ENCODE results near the gene SLC19A1.

Gene SLC19A1

GRCh38 chr21:45490049-45490731, 52.0 kb downstream of the SLC19A1 start:
- ChIA-PET POLR2A (no interaction called here), CTCF (no interaction called here)
- no peak for TF ChIP-seq CTCF (IDR thresholded peaks at IDR 0.05; ENCODE audit: control extremely low read depth, extremely low read depth, low read depth, missing control alignments)
- DNase-seq (ENCODE audit: extremely low spot score): no peak

DNA sequence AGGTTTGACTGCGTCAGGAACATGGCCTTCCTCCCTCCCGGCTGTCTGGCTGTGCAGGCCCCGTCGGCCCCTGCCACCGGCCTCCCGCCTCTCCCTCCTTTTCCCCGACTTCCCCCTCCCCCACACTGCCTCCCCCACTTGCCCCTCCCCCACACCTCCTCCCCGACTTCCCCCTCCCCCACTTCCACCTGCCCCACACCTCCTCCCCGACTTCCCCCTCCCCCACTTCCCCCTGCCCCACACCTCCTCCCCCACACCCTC, 52.6 kb downstream of the SLC19A1 start:
- TF ChIP-seq CTCF (IDR thresholded peaks at IDR 0.05; ENCODE audit: control extremely low read depth, extremely low read depth, low read depth, missing control alignments): no peak
- ChIA-PET CTCF (no interaction called here), POLR2A (no interaction called here)
- DNase-seq (ENCODE audit: extremely low spot score): no peak

DNA sequence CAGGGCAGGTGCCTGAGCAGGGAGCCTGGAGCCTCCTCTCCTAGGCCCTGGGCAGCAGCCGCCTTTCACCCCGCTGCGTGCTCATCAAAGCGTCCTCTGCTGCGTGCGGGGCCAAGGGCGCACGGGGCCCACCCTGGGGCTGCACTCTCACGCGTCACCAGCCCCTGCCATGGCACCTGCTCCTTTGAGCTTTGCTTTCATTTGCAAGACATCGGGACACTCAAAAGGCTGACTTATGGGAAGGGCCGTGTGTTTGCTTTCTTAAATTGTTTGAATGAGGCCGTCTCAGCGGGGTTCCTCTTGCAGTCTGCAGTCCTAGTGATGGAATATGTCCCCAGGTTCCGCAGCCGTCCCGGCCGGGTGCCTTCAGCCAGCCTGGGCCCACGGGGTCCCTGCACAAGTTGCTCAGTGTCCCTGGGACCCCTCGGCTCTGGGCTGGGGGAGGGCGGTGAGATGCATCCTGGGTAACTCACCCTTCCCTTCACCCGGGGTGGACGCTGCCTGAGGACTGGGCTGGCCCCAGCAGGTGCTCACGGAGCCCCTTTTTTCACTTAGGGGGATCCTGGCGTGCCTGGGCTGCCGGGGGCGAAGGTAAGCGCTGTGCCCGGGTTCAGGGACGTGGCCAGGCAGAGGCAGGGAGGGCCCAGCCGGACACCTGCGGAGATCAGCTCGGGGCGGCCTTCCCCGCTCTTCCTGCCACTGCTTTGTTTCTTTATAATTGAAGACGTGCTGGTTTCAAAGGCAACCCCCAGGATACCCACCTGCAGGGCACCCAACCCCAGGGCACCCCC, 53.1 kb downstream of the SLC19A1 start:
- ChIA-PET POLR2A (no interaction called here), CTCF (no interaction called here)
- no peak for TF ChIP-seq CTCF (IDR thresholded peaks at IDR 0.05; ENCODE audit: control extremely low read depth, extremely low read depth, low read depth, missing control alignments)
- no peak for DNase-seq (ENCODE audit: extremely low spot score)

DNA sequence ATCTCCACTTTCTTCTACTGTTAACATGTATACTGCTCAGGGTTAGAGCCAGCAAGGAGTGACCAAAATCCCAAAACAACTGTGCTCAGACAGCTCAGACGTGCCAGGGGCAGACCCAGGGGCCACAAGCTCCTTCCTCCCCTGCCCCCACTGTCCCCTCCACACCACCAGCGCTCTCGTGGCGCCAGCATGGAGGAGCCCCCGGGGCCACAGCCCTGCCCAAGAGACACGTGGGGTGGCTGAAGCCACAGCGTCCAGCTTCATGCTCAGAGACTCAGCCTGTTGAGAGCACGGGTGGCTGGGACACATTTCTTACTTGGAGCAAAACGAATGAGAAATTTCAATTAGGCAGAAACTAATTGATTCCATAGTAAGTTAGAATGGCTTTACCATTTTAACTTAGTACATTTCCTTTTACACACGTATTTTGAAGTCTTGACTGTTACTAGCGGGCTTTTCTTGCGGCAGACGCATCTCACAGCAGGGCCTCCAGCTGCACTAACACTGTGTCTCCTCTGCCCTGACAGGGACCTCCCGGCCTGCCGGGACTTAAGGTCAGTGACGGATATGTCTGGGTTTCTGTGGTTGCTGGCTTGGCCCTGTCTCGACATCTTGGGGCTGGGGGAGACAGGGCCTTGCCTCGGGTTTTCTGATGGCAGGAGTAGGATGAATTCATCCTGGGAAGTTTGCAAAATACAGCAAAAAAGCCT, 54.2 kb downstream of the SLC19A1 start:
- ChIA-PET POLR2A (no interaction called here), CTCF (interaction anchor here (1.5 kb wide), 1 partner anchor 10 kb away, joined by 3 read pairs; no protein-coding TSS in a partner anchor)
- no peak for TF ChIP-seq CTCF (IDR thresholded peaks at IDR 0.05; ENCODE audit: control extremely low read depth, extremely low read depth, low read depth, missing control alignments)
- no peak for DNase-seq (ENCODE audit: extremely low spot score)

GRCh38 chr21:45487161-45487806, 55.0 kb downstream of the SLC19A1 start:
- no peak for TF ChIP-seq CTCF (IDR thresholded peaks at IDR 0.05; ENCODE audit: control extremely low read depth, extremely low read depth, low read depth, missing control alignments)
- CTCF ChIA-PET: interaction anchor here (1.5 kb wide), 1 partner anchor 9 kb away, joined by 3 read pairs; no protein-coding TSS in a partner anchor
- no peak for DNase-seq (ENCODE audit: extremely low spot score)
- POLR2A ChIA-PET: no interaction called here

- ChIA-PET CTCF (interaction anchor here (1.5 kb wide), 1 partner anchor 8 kb away, joined by 3 read pairs; no protein-coding TSS in a partner anchor), POLR2A (no interaction called here)
- TF ChIP-seq CTCF (IDR thresholded peaks at IDR 0.05; ENCODE audit: control extremely low read depth, extremely low read depth, low read depth, missing control alignments): no peak
- DNase-seq (ENCODE audit: extremely low spot score): no peak
Measured at GRCh38 chr21:45486443-45487160, 55.6 kb downstream of the SLC19A1 start.

All from GM10248 (cell line).